Neuronal stem cell (in vitro differentiated cells): ENCODE measurements around the gene SLC12A2.

Source experiments
- DNase-seq: peaks from one replicate; pipeline ENCODE4 v3.0.0-alpha.2; 2013; ENCODE audit warnings: low spot score
- H2AFZ ChIP-seq: one replicate; pipeline ENCODE4 v1.6.1; 2013; ENCODE audit warnings: mild to moderate bottlenecking, low read length, inconsistent platforms
- H2AK5ac ChIP-seq: 2 replicates; pipeline ENCODE4 v1.6.1; 2013; ENCODE audit warnings: low read depth, mild to moderate bottlenecking, inconsistent platforms, low read length, moderate library complexity, mixed read lengths
- H2BK120ac ChIP-seq: 2 replicates; pipeline ENCODE4 v1.6.1; 2013; ENCODE audit warnings: low read depth, mild to moderate bottlenecking, inconsistent platforms, low read length, moderate library complexity, mixed read lengths
- H2BK12ac ChIP-seq: one replicate; pipeline ENCODE4 v1.6.1; 2013; ENCODE audit warnings: low read length, inconsistent platforms
- H2BK15ac ChIP-seq: 2 replicates; pipeline ENCODE4 v1.6.1; 2013; ENCODE audit warnings: mild to moderate bottlenecking, low read length, inconsistent platforms, mixed read lengths
- H2BK5ac ChIP-seq: one replicate; pipeline ENCODE4 v1.6.1; 2013; ENCODE audit warnings: inconsistent platforms, mild to moderate bottlenecking, low read length, moderate library complexity
- H3K14ac ChIP-seq: one replicate; pipeline ENCODE4 v1.6.1; 2013; ENCODE audit warnings: low read length, inconsistent platforms
- H3K18ac ChIP-seq: 2 replicates; pipeline ENCODE4 v1.6.1; 2013; ENCODE audit warnings: low read length, inconsistent platforms
- H3K23ac ChIP-seq: 2 replicates; pipeline ENCODE4 v1.6.1; 2013; ENCODE audit warnings: low read depth, mild to moderate bottlenecking, mixed read lengths, low read length, inconsistent platforms; ENCODE audit not compliant: poor library complexity
- H3K27ac ChIP-seq: replicated peaks from 3 replicates; pipeline ENCODE4 v1.5.1; 2013; ENCODE audit warnings: low read length, inconsistent platforms
- H3K27me3 ChIP-seq, 3 experiments: 2 replicates each; pipeline ENCODE4 v1.6.1; 2013; ENCODE audit warnings: low read length in 3 of 3, mild to moderate bottlenecking in 2 of 3, inconsistent platforms in 1 of 3, low read depth in 1 of 3, mixed read lengths in 1 of 3, moderate library complexity in 1 of 3; ENCODE audit not compliant: control insufficient read depth in 3 of 3, insufficient read depth in 3 of 3
- H3K36me3 ChIP-seq, 2 donors: replicated peaks in 1 of 2; 2 replicates each; pipeline ENCODE4 v1.6.1; 2013; ENCODE audit warnings: low read length in 2 of 2; ENCODE audit not compliant: control insufficient read depth in 2 of 2, insufficient read depth in 2 of 2
- H3K4ac ChIP-seq: 2 replicates; pipeline ENCODE4 v1.6.1; 2013; ENCODE audit warnings: inconsistent platforms, mild to moderate bottlenecking, low read length, moderate library complexity
- H3K4me1 ChIP-seq, 2 donors: 1 replicate in 1 of 2; 2 replicates in 1 of 2; pipeline ENCODE4 v1.6.1; 2013; ENCODE audit warnings: low read length in 2 of 2, low read depth in 1 of 2; ENCODE audit not compliant: control insufficient read depth in 2 of 2, insufficient read depth in 1 of 2
- H3K4me2 ChIP-seq: one replicate; pipeline ENCODE4 v1.6.1; 2013; ENCODE audit warnings: mild to moderate bottlenecking, low read length, inconsistent platforms; ENCODE audit not compliant: insufficient read depth, poor library complexity, severe bottlenecking
- H3K4me3 ChIP-seq, 2 donors: 2 replicates each; pipeline ENCODE4 v1.5.1; 2013; ENCODE audit warnings: low read length in 2 of 2, mild to moderate bottlenecking in 2 of 2, inconsistent platforms in 1 of 2, moderate library complexity in 1 of 2
- H3K79me1 ChIP-seq: one replicate; pipeline ENCODE4 v1.6.1; 2013; ENCODE audit warnings: low read depth, mild to moderate bottlenecking, inconsistent platforms, low read length, moderate library complexity
- H3K9ac ChIP-seq: one replicate; pipeline ENCODE4 v1.6.1; 2013; ENCODE audit warnings: mild to moderate bottlenecking, low read depth, low read length, inconsistent platforms; ENCODE audit not compliant: poor library complexity
- H3K9me3 ChIP-seq, 2 donors: replicated peaks in 1 of 2; 2 replicates each; pipeline versions ENCODE3 to v1.6.1; 2013; ENCODE audit warnings: low read length in 2 of 2, mild to moderate bottlenecking in 2 of 2, inconsistent platforms in 1 of 2, low read depth in 1 of 2, mixed read lengths in 1 of 2, moderate library complexity in 1 of 2; ENCODE audit not compliant: control insufficient read depth in 2 of 2, insufficient read depth in 1 of 2
- H4K8ac ChIP-seq: one replicate; pipeline ENCODE4 v1.6.1; 2013; ENCODE audit warnings: low read depth, mild to moderate bottlenecking, inconsistent platforms, low read length, moderate library complexity
- H4K91ac ChIP-seq: one replicate; pipeline ENCODE4 v1.6.1; 2013; ENCODE audit warnings: low read length, low read depth, mild to moderate bottlenecking, inconsistent platforms; ENCODE audit not compliant: poor library complexity
- WGBS, 2 donors: extraction: QIAGEN DNeasy Blood & Tissue Kit; methylation state at CpG; one replicate each; pipeline ENCODE4 v1.1.7; 2013; ENCODE audit warnings: missing lambda C conversion rate in 2 of 2, mixed read lengths in 1 of 2; ENCODE audit not compliant: insufficient read length in 2 of 2, insufficient replicate concordance in 1 of 2; ENCODE audit errors: extremely low coverage in 2 of 2; 5-methylcytosine and 5-hydroxymethylcytosine counted together

SLC12A2 gene

DNA sequence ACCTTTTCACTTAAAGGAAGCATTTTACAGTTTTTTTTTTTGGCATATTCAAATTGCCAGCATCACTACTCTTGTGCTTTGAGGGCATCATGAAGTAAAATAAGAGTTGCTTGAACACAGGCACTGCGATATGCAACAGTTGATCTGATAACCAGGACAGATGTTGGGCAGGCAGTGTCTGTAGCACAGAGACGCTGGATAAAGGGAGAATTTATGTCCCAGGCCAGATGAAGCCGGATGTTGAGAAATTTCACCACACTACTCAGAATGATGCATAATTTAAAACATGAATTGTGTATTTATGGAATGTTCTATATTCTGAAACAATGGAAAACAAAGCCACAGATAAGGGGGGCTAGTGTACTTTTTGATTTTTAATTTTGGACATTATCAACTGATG, 71.4 kb downstream of the SLC12A2 start:
- no peak overlapping the region for H3K18ac ChIP-seq
- no CpG with 5 or more reads among the region's 3 CpGs for WGBS, 2 donors
- no peak overlapping the region for H2BK120ac ChIP-seq

DNA sequence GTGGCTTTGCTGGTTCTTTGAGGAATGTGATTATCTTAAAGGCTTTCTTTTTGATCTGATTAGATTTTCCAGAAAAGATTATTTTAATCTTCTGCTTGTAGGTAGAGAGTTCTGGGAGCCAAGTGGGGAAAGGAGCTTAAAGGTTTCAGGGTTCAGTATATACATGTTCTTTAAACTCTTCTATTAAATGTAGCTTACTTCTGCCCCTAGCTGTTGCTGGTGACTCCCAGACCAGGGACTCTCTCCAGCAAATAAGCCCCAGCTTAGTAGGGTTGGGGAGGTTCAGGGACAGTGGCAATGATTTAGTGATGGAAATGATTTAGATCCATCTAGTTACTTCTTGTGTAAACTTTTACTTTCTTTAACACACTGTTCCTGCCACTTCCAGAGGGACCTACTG, 72.2 kb downstream of the SLC12A2 start:
- Histone ChIP-seq H2AFZ (no peak overlapping the region), H3K27ac (no peak overlapping the region), H2BK12ac (no peak overlapping the region), H3K4me1 (no peaks in the 10 kb centered on the region), H2BK120ac (no peak overlapping the region), H2BK15ac (no peak overlapping the region), H3K23ac (no peak overlapping the region), H3K27me3 (no peaks in the 10 kb centered on the region), H4K8ac (no peak overlapping the region), H3K9ac (no peak overlapping the region), H3K18ac (no peak overlapping the region), H2BK5ac (no peak overlapping the region), H3K4me2 (no peak overlapping the region), H3K4me3 (no peak overlapping the region), H3K79me1 (no peaks in the 10 kb centered on the region), H3K4ac (no peak overlapping the region), H3K36me3 (peaks cover 1 to 75% of the 10 kb centered on the region in 2 donors), H4K91ac (no peak overlapping the region), H3K14ac (no peak overlapping the region), H2AK5ac (no peak overlapping the region), H3K9me3 (peaks cover 0 to 5% of the 10 kb centered on the region in 2 donors)
- DNase-seq = no peak

More for the DNA sequence above, 71.4 kb downstream of the SLC12A2 start:
- H2BK5ac ChIP-seq = no peak overlapping the region
- no peak overlapping the region for H3K23ac ChIP-seq
- no peak overlapping the region for H2AK5ac ChIP-seq
- DNase-seq = no peak
- peaks cover 1 to 78% of the 10 kb centered on the region in 2 donors for H3K36me3 ChIP-seq
- H2BK15ac ChIP-seq = no peak overlapping the region
- H2BK12ac ChIP-seq = no peak overlapping the region
- no peak overlapping the region for H3K14ac ChIP-seq
- H3K27me3 ChIP-seq = no peaks in the 10 kb centered on the region
- H3K4me1 ChIP-seq = no peaks in the 10 kb centered on the region
- no peak overlapping the region for H2AFZ ChIP-seq
- H3K9ac ChIP-seq = no peak overlapping the region
- H3K4ac ChIP-seq = no peak overlapping the region
- H3K27ac ChIP-seq = no peak overlapping the region
- H3K9me3 ChIP-seq = peaks cover 0 to 5% of the 10 kb centered on the region in 2 donors
- H3K4me3 ChIP-seq = no peak overlapping the region
- no peaks in the 10 kb centered on the region for H3K79me1 ChIP-seq
- H3K4me2 ChIP-seq = no peak overlapping the region
- no peak overlapping the region for H4K91ac ChIP-seq
- no peak overlapping the region for H4K8ac ChIP-seq

DNA sequence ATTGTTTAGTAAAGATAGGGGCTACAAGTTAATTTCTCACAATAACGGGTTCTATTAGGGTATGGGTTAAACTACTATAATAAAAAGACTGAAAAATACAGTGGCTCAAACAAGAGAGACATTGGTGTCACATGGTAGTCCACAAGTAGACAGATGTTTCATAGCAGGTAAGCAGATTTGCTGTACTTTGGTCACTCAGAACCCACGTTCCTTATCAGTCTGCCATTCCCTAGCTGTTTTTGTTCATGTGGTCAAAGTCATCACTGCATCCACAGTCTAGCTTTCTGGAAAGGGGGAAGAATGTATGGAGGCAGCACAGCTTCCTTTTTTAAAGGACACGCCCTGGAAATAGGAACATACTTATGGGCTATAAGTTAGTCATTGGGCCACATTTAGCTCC, 73.0 kb downstream of the SLC12A2 start:
- H3K9me3 ChIP-seq = peaks cover 0 to 5% of the 10 kb centered on the region in 2 donors
- H2AFZ ChIP-seq = no peak overlapping the region
- no peak overlapping the region for H2AK5ac ChIP-seq
- no peak overlapping the region for H2BK15ac ChIP-seq
- no peak overlapping the region for H4K91ac ChIP-seq
- no peak overlapping the region for H2BK12ac ChIP-seq
- no peak overlapping the region for H3K14ac ChIP-seq
- H2BK5ac ChIP-seq = no peak overlapping the region
- H2BK120ac ChIP-seq = no peak overlapping the region
- no peaks in the 10 kb centered on the region for H3K79me1 ChIP-seq
- no peak overlapping the region for H3K4me2 ChIP-seq
- no peak overlapping the region for H3K4me3 ChIP-seq
- no peaks in the 10 kb centered on the region for H3K4me1 ChIP-seq
- no peaks in the 10 kb centered on the region for H3K27me3 ChIP-seq
- H3K4ac ChIP-seq = no peak overlapping the region
- H3K23ac ChIP-seq = no peak overlapping the region
- DNase-seq = no peak
- no peak overlapping the region for H3K27ac ChIP-seq
- peaks cover 1 to 69% of the 10 kb centered on the region in 2 donors for H3K36me3 ChIP-seq
- no peak overlapping the region for H3K18ac ChIP-seq
- no CpG with 5 or more reads among the region's 3 CpGs for WGBS, 2 donors
- no peak overlapping the region for H3K9ac ChIP-seq
- no peak overlapping the region for H4K8ac ChIP-seq

- Histone ChIP-seq H3K4ac (no peak overlapping the region), H2BK120ac (no peak overlapping the region), H3K23ac (no peak overlapping the region), H2BK15ac (no peak overlapping the region), H3K27me3 (no peaks in the 10 kb centered on the region), H3K18ac (no peak overlapping the region), H3K79me1 (no peaks in the 10 kb centered on the region), H3K4me2 (no peak overlapping the region), H3K14ac (no peak overlapping the region), H3K4me1 (no peaks in the 10 kb centered on the region), H2BK5ac (no peak overlapping the region), H2BK12ac (no peak overlapping the region), H3K27ac (no peak overlapping the region), H2AFZ (no peak overlapping the region), H3K9ac (no peak overlapping the region), H3K36me3 (peaks cover 0 to 70% of the 10 kb centered on the region in 2 donors), H4K8ac (no peak overlapping the region), H3K4me3 (no peak overlapping the region), H2AK5ac (no peak overlapping the region), H4K91ac (no peak overlapping the region), H3K9me3 (peaks cover 0 to 5% of the 10 kb centered on the region in 2 donors)
- DNase-seq = no peak
- WGBS, 2 donors = no CpG with 5 or more reads among the region's 3 CpGs
Measured at GRCh38 chr5:128158342-128158741, 74.8 kb downstream of the SLC12A2 start.
